Fibroblast of villous mesenchyme (primary cell): ENCODE results near the gene MYO16. TPM values are rescaled to one million over a fixed set of nuclear protein-coding genes. Genes with fewer than 3 reads are reported as not detected.

ENCODE experiments used
- DNase-seq: peaks from one replicate; pipeline ENCODE4 v3.0.0-alpha.2; 2010; ENCODE audit warnings: low read depth
- H3K4me3 ChIP-seq: 2 replicates; pipeline ENCODE4 v1.5.1; 2011; ENCODE audit warnings: low read depth, mild to moderate bottlenecking, low read length
- CTCF ChIP-seq: IDR thresholded peaks from 2 replicates; pipeline ENCODE4 v1.5.1; 2012; ENCODE audit warnings: low read depth, mild to moderate bottlenecking, low read length; ENCODE audit not compliant: insufficient read depth
- total RNA-seq: library from RNA; depleted of rRNA; stranded (reverse); fragments of >200 nt; gene quantifications from 2 replicates; pipeline ENCODE4 v1.2.3, GENCODE V29; 2012

Gene MYO16
- total RNA-seq, 1 donor, result 0.86 TPM

- no peak overlapping the region for H3K4me3 ChIP-seq
- no peak for DNase-seq
- no peak for TF ChIP-seq CTCF
Measured at GRCh38 chr13:108674346-108674745, 44.9 kb downstream of the MYO16 start.

GRCh38 chr13:108674771-108675170, 45.4 kb downstream of the MYO16 start:
- no peak overlapping the region for H3K4me3 ChIP-seq
- no peak for TF ChIP-seq CTCF
- no peak for DNase-seq

GRCh38 chr13:108676620-108677019, 47.2 kb downstream of the MYO16 start:
- DNase-seq, result no peak
- H3K4me3 ChIP-seq, result no peak overlapping the region
- no peak for TF ChIP-seq CTCF

GRCh38 chr13:108677806-108678205, 48.4 kb downstream of the MYO16 start:
- TF ChIP-seq CTCF, result no peak
- no peak for DNase-seq
- no peak overlapping the region for H3K4me3 ChIP-seq

GRCh38 chr13:108680011-108680410, 50.6 kb downstream of the MYO16 start:
- no peak overlapping the region for H3K4me3 ChIP-seq
- no peak for DNase-seq
- no peak for TF ChIP-seq CTCF

GRCh38 chr13:108681986-108682575, 52.7 kb downstream of the MYO16 start:
- DNase-seq, result no peak
- H3K4me3 ChIP-seq, result no peak overlapping the region
- TF ChIP-seq CTCF, result no peak

GRCh38 chr13:108682714-108683113, 53.3 kb downstream of the MYO16 start:
- DNase-seq, result no peak
- H3K4me3 ChIP-seq, result no peak overlapping the region
- no peak for TF ChIP-seq CTCF
